ENCODE measurements around the gene PMIS2. TPM values are rescaled to one million over a fixed set of nuclear protein-coding genes. Genes with fewer than 3 reads are reported as not detected.

The PMIS2 gene
- total and polyA plus RNA-seq, 2 of the 8 experiments (the other 6 are each of a cell fraction or from before 2014, with no cell fraction given), result not detected

DNA sequence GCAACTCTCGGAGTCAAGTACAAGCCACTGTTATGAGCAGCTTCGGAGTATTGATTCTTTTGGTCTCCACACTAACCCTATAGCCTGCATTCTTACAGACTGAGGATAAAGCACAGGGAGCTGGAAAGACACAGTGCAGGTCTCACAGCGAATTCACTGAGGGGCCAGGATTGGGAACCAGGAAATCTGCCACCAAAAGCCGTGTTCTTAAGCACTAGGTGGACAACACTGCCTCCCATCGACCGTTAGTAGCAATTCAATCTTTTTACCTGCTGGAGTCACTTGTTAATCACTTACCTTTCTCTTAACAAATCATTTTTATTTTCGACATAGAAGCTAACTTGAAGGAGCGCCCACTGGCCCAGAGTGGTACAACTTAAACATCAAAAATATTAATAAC is 6.3 kb downstream of the PMIS2 start (continued):
- TF ChIP-seq, protein P1, sequence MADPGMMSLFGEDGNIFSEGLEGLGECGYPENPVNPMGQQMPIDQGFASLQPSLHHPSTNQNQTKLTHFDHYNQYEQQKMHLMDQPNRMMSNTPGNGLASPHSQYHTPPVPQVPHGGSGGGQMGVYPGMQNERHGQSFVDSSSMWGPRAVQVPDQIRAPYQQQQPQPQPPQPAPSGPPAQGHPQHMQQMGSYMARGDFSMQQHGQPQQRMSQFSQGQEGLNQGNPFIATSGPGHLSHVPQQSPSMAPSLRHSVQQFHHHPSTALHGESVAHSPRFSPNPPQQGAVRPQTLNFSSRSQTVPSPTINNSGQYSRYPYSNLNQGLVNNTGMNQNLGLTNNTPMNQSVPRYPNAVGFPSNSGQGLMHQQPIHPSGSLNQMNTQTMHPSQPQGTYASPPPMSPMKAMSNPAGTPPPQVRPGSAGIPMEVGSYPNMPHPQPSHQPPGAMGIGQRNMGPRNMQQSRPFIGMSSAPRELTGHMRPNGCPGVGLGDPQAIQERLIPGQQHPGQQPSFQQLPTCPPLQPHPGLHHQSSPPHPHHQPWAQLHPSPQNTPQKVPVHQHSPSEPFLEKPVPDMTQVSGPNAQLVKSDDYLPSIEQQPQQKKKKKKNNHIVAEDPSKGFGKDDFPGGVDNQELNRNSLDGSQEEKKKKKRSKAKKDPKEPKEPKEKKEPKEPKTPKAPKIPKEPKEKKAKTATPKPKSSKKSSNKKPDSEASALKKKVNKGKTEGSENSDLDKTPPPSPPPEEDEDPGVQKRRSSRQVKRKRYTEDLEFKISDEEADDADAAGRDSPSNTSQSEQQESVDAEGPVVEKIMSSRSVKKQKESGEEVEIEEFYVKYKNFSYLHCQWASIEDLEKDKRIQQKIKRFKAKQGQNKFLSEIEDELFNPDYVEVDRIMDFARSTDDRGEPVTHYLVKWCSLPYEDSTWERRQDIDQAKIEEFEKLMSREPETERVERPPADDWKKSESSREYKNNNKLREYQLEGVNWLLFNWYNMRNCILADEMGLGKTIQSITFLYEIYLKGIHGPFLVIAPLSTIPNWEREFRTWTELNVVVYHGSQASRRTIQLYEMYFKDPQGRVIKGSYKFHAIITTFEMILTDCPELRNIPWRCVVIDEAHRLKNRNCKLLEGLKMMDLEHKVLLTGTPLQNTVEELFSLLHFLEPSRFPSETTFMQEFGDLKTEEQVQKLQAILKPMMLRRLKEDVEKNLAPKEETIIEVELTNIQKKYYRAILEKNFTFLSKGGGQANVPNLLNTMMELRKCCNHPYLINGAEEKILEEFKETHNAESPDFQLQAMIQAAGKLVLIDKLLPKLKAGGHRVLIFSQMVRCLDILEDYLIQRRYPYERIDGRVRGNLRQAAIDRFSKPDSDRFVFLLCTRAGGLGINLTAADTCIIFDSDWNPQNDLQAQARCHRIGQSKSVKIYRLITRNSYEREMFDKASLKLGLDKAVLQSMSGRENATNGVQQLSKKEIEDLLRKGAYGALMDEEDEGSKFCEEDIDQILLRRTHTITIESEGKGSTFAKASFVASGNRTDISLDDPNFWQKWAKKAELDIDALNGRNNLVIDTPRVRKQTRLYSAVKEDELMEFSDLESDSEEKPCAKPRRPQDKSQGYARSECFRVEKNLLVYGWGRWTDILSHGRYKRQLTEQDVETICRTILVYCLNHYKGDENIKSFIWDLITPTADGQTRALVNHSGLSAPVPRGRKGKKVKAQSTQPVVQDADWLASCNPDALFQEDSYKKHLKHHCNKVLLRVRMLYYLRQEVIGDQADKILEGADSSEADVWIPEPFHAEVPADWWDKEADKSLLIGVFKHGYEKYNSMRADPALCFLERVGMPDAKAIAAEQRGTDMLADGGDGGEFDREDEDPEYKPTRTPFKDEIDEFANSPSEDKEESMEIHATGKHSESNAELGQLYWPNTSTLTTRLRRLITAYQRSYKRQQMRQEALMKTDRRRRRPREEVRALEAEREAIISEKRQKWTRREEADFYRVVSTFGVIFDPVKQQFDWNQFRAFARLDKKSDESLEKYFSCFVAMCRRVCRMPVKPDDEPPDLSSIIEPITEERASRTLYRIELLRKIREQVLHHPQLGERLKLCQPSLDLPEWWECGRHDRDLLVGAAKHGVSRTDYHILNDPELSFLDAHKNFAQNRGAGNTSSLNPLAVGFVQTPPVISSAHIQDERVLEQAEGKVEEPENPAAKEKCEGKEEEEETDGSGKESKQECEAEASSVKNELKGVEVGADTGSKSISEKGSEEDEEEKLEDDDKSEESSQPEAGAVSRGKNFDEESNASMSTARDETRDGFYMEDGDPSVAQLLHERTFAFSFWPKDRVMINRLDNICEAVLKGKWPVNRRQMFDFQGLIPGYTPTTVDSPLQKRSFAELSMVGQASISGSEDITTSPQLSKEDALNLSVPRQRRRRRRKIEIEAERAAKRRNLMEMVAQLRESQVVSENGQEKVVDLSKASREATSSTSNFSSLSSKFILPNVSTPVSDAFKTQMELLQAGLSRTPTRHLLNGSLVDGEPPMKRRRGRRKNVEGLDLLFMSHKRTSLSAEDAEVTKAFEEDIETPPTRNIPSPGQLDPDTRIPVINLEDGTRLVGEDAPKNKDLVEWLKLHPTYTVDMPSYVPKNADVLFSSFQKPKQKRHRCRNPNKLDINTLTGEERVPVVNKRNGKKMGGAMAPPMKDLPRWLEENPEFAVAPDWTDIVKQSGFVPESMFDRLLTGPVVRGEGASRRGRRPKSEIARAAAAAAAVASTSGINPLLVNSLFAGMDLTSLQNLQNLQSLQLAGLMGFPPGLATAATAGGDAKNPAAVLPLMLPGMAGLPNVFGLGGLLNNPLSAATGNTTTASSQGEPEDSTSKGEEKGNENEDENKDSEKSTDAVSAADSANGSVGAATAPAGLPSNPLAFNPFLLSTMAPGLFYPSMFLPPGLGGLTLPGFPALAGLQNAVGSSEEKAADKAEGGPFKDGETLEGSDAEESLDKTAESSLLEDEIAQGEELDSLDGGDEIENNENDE (IDR thresholded peaks at IDR 0.05; ENCODE audit: insufficient replicate concordance, low read length), result no peak
- TF ChIP-seq, protein P2, sequence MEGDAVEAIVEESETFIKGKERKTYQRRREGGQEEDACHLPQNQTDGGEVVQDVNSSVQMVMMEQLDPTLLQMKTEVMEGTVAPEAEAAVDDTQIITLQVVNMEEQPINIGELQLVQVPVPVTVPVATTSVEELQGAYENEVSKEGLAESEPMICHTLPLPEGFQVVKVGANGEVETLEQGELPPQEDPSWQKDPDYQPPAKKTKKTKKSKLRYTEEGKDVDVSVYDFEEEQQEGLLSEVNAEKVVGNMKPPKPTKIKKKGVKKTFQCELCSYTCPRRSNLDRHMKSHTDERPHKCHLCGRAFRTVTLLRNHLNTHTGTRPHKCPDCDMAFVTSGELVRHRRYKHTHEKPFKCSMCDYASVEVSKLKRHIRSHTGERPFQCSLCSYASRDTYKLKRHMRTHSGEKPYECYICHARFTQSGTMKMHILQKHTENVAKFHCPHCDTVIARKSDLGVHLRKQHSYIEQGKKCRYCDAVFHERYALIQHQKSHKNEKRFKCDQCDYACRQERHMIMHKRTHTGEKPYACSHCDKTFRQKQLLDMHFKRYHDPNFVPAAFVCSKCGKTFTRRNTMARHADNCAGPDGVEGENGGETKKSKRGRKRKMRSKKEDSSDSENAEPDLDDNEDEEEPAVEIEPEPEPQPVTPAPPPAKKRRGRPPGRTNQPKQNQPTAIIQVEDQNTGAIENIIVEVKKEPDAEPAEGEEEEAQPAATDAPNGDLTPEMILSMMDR (IDR thresholded peaks at IDR 0.05; ENCODE audit: control extremely low read depth in 1 of 3, insufficient read depth in 1 of 3, low read depth in 1 of 3, low read length in 3 of 3), result peak; percentile 33 to 84 (median 77)
- TF ChIP-seq, protein P3, sequence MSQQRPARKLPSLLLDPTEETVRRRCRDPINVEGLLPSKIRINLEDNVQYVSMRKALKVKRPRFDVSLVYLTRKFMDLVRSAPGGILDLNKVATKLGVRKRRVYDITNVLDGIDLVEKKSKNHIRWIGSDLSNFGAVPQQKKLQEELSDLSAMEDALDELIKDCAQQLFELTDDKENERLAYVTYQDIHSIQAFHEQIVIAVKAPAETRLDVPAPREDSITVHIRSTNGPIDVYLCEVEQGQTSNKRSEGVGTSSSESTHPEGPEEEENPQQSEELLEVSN (IDR thresholded peaks at IDR 0.05), result no peak
- TF ChIP-seq RAD21 (IDR thresholded peaks at IDR 0.05 in 1 of 2, conservative IDR thresholded peaks at IDR 0.05 in 1 of 2; ENCODE audit: low read depth in 2 of 2, low read length in 2 of 2), result peak; percentile 87 to 89
